Chondrocyte (in vitro differentiated cells): ENCODE data around the gene SASH1. TPM values are rescaled to one million over a fixed set of nuclear protein-coding genes. Genes with fewer than 3 reads are reported as not detected.

Experiments
- DNase-seq: peaks from one replicate; pipeline ENCODE4 v3.0.0; 2021; ENCODE audit warnings: mixed read lengths, low spot score
- H3K27ac Mint-ChIP-seq: one replicate; pipeline ENCODE4 v1.8.0; 2021; ENCODE audit warnings: mild to moderate bottlenecking, moderate library complexity, mixed read lengths; ENCODE audit not compliant: unreplicated experiment
- H3K27me3 Mint-ChIP-seq: 2 replicates; pipeline ENCODE4 v1.8.0; 2021; ENCODE audit warnings: low read depth, mixed read lengths
- H3K36me3 Mint-ChIP-seq: 2 replicates; pipeline ENCODE4 v1.8.0; 2021; ENCODE audit warnings: low read depth, mixed read lengths
- H3K4me1 Mint-ChIP-seq: 2 replicates; pipeline ENCODE4 v1.8.0; 2021; ENCODE audit warnings: low read depth, mild to moderate bottlenecking, mixed read lengths
- H3K4me3 Mint-ChIP-seq: one replicate; pipeline ENCODE4 v1.8.0; 2021; ENCODE audit warnings: mild to moderate bottlenecking, moderate library complexity, mixed read lengths; ENCODE audit not compliant: unreplicated experiment
- H3K9me3 Mint-ChIP-seq: 2 replicates; pipeline ENCODE4 v1.8.0; 2021; ENCODE audit warnings: low read depth, mixed read lengths
- CTCF ChIP-seq: fragments of 200-600 bp; sonication (generic); IDR thresholded peaks from 2 replicates; pipeline ENCODE4 v1.5.0; 2021; ENCODE audit warnings: antibody characterized with exemption, mild to moderate bottlenecking, moderate library complexity
- total RNA-seq: library from RNA; stranded (reverse); gene quantifications from 3 replicates; pipeline ENCODE4 v1.2.1, GENCODE V29; 2021

Gene SASH1
- total RNA-seq, 1 donor from 2014 or later = 82.9 TPM

- no peaks in the 10 kb centered on the region for H3K27me3 Mint-ChIP-seq
- no peak for DNase-seq
- H3K4me1 Mint-ChIP-seq = peaks cover 18% of the 10 kb centered on the region
- no peak for TF ChIP-seq CTCF
- peak overlapping the region; percentile 65 for H3K27ac Mint-ChIP-seq
- H3K9me3 Mint-ChIP-seq = no peaks in the 10 kb centered on the region
- peaks cover 12% of the 10 kb centered on the region for H3K36me3 Mint-ChIP-seq
- no peak overlapping the region for H3K4me3 Mint-ChIP-seq
Observed at GRCh38 chr6:148455674-148456558, 113.3 kb downstream of the SASH1 start.

GRCh38 chr6:148457137-148457842, 114.7 kb downstream of the SASH1 start:
- TF ChIP-seq CTCF = no peak
- no peaks in the 10 kb centered on the region for H3K9me3 Mint-ChIP-seq
- no peaks in the 10 kb centered on the region for H3K27me3 Mint-ChIP-seq
- H3K27ac Mint-ChIP-seq = no peak overlapping the region
- DNase-seq = no peak
- H3K4me3 Mint-ChIP-seq = no peak overlapping the region
- H3K4me1 Mint-ChIP-seq = peaks cover 26% of the 10 kb centered on the region
- H3K36me3 Mint-ChIP-seq = peaks cover 10% of the 10 kb centered on the region

- TF ChIP-seq CTCF = no peak
- no peaks in the 10 kb centered on the region for H3K9me3 Mint-ChIP-seq
- no peak for DNase-seq
- peaks cover 10% of the 10 kb centered on the region for H3K36me3 Mint-ChIP-seq
- no peak overlapping the region for H3K4me3 Mint-ChIP-seq
- no peaks in the 10 kb centered on the region for H3K27me3 Mint-ChIP-seq
- H3K27ac Mint-ChIP-seq = no peak overlapping the region
- H3K4me1 Mint-ChIP-seq = peaks cover 31% of the 10 kb centered on the region
Observed at GRCh38 chr6:148457843-148458159, 115.2 kb downstream of the SASH1 start.

- no peak for DNase-seq
- TF ChIP-seq CTCF = no peak
- no peak overlapping the region for H3K27ac Mint-ChIP-seq
- H3K4me1 Mint-ChIP-seq = peaks cover 38% of the 10 kb centered on the region
- H3K4me3 Mint-ChIP-seq = no peak overlapping the region
- H3K36me3 Mint-ChIP-seq = peaks cover 7% of the 10 kb centered on the region
- no peaks in the 10 kb centered on the region for H3K9me3 Mint-ChIP-seq
- H3K27me3 Mint-ChIP-seq = no peaks in the 10 kb centered on the region
Observed at GRCh38 chr6:148459238-148459637, 116.6 kb downstream of the SASH1 start.

- Mint-ChIP-seq H3K4me3 (no peak overlapping the region), H3K36me3 (peaks cover 2% of the 10 kb centered on the region), H3K27ac (no peak overlapping the region), H3K27me3 (no peaks in the 10 kb centered on the region), H3K9me3 (no peaks in the 10 kb centered on the region), H3K4me1 (peaks cover 42% of the 10 kb centered on the region)
- DNase-seq = no peak
- TF ChIP-seq CTCF = no peak
Observed at GRCh38 chr6:148460876-148461646, 118.4 kb downstream of the SASH1 start.
